MV-4-11 (cell line): Measurements from ENCODE around the gene TP73.

Experiments
- DNase-seq: peaks from one replicate; lab custom pipeline; 2025; lab: John Stamatoyannopoulos, UW

TP73 gene

DNA sequence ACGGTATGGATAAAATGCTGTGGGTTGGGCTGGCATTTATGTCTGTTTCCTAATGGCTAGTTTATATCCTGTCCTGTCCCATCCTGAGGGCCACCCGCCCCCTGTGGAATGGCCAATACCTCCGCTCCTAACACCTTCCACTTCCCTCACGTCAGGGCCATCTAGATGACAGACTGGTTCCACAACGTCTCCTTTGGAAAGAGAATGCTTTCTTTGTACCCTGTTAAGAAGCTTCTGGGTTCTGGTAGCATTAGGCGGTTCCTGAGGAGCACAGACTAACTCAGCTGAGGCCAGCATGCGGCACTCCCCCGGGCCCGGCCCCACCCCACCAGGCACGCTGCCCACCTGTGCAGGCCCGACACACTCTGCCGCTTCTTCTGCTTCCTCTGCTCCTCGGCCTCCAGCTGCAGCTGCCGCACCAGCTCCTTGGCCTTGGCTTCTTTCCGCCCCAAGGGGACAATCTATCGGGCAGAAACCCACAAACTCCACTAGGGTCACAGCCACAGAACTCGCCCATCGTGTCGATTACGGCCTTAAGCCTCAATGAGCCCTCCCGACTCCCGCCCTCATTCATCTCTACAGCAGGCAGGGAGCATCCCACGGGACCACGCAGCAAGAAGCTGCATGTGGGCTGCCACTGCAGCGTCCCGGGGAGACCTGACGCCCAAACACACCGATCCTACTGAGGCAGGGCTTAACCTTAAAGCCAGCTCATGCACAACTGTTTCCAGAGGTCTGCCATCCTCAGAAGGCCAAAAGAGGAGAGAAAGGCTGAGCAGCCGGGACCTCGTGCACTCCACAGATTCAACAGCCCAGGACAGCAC, 131.5 kb downstream of the TP73 start:
- no peak for DNase-seq

GRCh38 chr1:3785045-3785444, 132.7 kb downstream of the TP73 start:
- DNase-seq = no peak

GRCh38 chr1:3785456-3786157, 133.3 kb downstream of the TP73 start:
- DNase-seq = no peak
